PC-9 (cell line): ENCODE measurements around the gene ZNF423. TPM values are rescaled to one million over a fixed set of nuclear protein-coding genes. Genes with fewer than 3 reads are reported as not detected.

Experiments used
- BruUV-seq: library from RNA; stranded (reverse); fragments of 400-500 nt; replicated peaks from 2 replicates; lab custom pipeline; 2021; lab: Mats Ljungman, UMichigan
- CTCF ChIA-PET: fragments of 300-600 bp; sonication (Branson Sonifier 250); formaldehyde crosslinking; loops from one replicate; lab custom pipeline; 2022; ENCODE audit warnings: antibody characterized with exemption; lab: Charles Lee
- POLR2A ChIA-PET: fragments of 300-600 bp; sonication (Branson Sonifier 250); formaldehyde crosslinking; loops from one replicate; lab custom pipeline; 2022; ENCODE audit warnings: antibody characterized with exemption; ENCODE audit not compliant: unreplicated experiment; lab: Charles Lee
- DNase-seq, 2 experiments: peaks; one replicate each; pipeline versions ENCODE4 v3.0.0 to v3.0.0-alpha.2; 2015 to 2022; ENCODE audit warnings: mixed read lengths in 1 of 2
- H2AFZ ChIP-seq: fragments of 200-600 bp; sonication (generic); 2 replicates; pipeline ENCODE4 v1.8.1; 2017; ENCODE audit warnings: antibody characterized with exemption
- H3F3A ChIP-seq: fragments of 200-600 bp; sonication (generic); 2 replicates; pipeline ENCODE4 v1.8.1; 2017; ENCODE audit warnings: antibody characterized with exemption, mild to moderate bottlenecking, low read depth; ENCODE audit not compliant: insufficient read depth
- H3K27ac ChIP-seq: fragments of 200-600 bp; sonication (generic); 2 replicates; pipeline ENCODE4 v1.6.1; 2016; ENCODE audit warnings: mixed run types
- H3K27me3 ChIP-seq: fragments of 200-600 bp; sonication (generic); 2 replicates; pipeline ENCODE4 v1.6.1; 2016; ENCODE audit warnings: low read depth, mixed run types; ENCODE audit not compliant: insufficient read depth
- H3K36me3 ChIP-seq: fragments of 200-600 bp; sonication (generic); 2 replicates; pipeline ENCODE4 v1.6.1; 2016; ENCODE audit warnings: low read depth, mixed run types
- H3K4me1 ChIP-seq: fragments of 200-600 bp; sonication (generic); replicated peaks from 2 replicates; pipeline ENCODE4 v1.6.1; 2016; ENCODE audit warnings: mixed run types; ENCODE audit not compliant: insufficient read depth
- H3K4me2 ChIP-seq: fragments of 200-600 bp; sonication (generic); 2 replicates; pipeline ENCODE4 v1.6.1; 2017; ENCODE audit warnings: mixed run types
- H3K4me3 ChIP-seq: fragments of 200-600 bp; sonication (generic); 2 replicates; pipeline ENCODE4 v1.6.1; 2016; ENCODE audit warnings: mixed run types
- H3K79me2 ChIP-seq: fragments of 200-600 bp; sonication (generic); 2 replicates; pipeline ENCODE4 v1.6.1; 2017; ENCODE audit warnings: low read depth, mixed run types
- H3K9me2 ChIP-seq: fragments of 200-600 bp; sonication (generic); 2 replicates; pipeline ENCODE4 v1.8.1; 2017; ENCODE audit warnings: mild to moderate bottlenecking; ENCODE audit not compliant: insufficient read depth
- H3K9me3 ChIP-seq: fragments of 200-600 bp; sonication (generic); 2 replicates; pipeline ENCODE4 v1.8.1; 2016; ENCODE audit warnings: low read depth; ENCODE audit not compliant: insufficient read depth
- H4K20me1 ChIP-seq: fragments of 200-600 bp; sonication (generic); 2 replicates; pipeline ENCODE4 v1.8.1; 2017; ENCODE audit not compliant: insufficient read depth
- EZH2 ChIP-seq: fragments of 200-600 bp; sonication (generic); IDR thresholded peaks from 2 replicates; pipeline ENCODE4 v1.8.0; 2017; ENCODE audit warnings: antibody characterized with exemption, low read depth
- intact Hi-C: fragments of 100-400 bp; cut with micrococcal nuclease; formaldehyde crosslinking; loops from one replicate; pipeline ENCODE4 v1.10.0; 2022; ENCODE audit not compliant: unreplicated experiment
- total RNA-seq: library from RNA; stranded (reverse); gene quantifications from 2 replicates; pipeline ENCODE4 v1.2.3, GENCODE V29; 2021
- TF ChIP-seq, protein P1 (sequence below): fragments of 200-600 bp; sonication (generic); conservative IDR thresholded peaks from 2 replicates; pipeline ENCODE4 v1.6.1; 2017; ENCODE audit warnings: mixed run types, antibody characterized with exemption, mild to moderate bottlenecking, moderate library complexity

The ZNF423 gene
- total RNA-seq, 1 experiment from 2014 or later: not detected

DNA sequence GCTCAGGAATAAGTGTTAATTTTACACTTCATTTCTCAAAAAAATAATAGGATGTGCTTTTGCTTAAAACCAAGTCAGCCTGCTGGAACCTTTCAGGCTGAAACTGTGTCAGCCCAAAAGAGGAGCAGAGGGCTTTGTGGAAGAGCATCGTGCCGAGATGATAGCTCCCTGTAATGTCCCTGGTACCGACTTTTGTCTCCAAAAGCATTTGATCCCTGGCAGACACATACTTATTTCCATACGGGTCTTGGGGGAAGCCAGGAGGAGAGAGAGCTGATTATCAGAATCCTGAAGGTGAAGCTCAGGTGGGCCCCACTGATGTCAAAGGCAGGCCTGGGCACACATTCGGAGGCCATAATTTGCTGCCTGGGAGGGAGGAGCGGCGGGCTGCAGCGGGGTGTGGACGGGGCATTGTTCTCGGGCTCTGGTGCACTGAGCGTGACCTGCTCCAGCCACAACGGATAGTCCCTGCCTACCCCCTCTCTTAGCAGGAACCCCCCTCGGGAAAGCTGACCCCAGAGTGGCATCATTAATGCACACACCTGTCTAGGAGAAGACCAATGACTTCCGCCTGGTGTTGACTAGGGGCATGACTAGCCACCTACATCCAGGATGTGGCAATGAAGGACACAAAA is 326.4 kb downstream of the ZNF423 start:
- CTCF ChIA-PET: no interaction called here
- POLR2A ChIA-PET: no interaction called here
- BruUV-seq: no TSS peak

DNA sequence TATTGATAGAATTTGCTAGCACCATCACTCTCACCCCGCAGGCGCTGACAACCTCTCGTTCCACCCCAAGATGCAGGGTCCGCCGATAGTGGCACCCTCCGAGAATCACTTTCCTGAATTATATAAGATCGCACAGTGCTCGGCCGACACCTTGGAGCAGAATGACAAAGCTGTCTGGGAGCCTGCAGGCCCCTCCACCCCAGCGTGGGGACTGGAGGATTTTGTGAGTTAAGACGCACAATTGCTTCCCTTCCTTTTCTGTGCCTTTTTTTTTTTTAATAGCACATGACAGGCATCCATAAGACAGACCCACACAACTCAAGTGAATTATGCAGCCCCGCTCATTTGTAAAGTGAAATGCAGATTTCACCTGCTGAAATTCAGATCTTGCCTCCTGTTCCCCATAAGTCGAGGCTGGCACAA is 327.0 kb downstream of the ZNF423 start:
- BruUV-seq: no TSS peak
- TF ChIP-seq EZH2: no peak
- TF ChIP-seq, protein P1, sequence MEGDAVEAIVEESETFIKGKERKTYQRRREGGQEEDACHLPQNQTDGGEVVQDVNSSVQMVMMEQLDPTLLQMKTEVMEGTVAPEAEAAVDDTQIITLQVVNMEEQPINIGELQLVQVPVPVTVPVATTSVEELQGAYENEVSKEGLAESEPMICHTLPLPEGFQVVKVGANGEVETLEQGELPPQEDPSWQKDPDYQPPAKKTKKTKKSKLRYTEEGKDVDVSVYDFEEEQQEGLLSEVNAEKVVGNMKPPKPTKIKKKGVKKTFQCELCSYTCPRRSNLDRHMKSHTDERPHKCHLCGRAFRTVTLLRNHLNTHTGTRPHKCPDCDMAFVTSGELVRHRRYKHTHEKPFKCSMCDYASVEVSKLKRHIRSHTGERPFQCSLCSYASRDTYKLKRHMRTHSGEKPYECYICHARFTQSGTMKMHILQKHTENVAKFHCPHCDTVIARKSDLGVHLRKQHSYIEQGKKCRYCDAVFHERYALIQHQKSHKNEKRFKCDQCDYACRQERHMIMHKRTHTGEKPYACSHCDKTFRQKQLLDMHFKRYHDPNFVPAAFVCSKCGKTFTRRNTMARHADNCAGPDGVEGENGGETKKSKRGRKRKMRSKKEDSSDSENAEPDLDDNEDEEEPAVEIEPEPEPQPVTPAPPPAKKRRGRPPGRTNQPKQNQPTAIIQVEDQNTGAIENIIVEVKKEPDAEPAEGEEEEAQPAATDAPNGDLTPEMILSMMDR: no peak
- H4K20me1 ChIP-seq: no peaks in the 10 kb centered on the region; the same call in 1 of the 2 replicates
- intact Hi-C loops: no loop called here
- no peaks in the 10 kb centered on the region for H3F3A ChIP-seq
- no peaks in the 10 kb centered on the region for H3K9me3 ChIP-seq
- no peaks in the 10 kb centered on the region for H3K4me1 ChIP-seq
- no peak overlapping the region for H2AFZ ChIP-seq
- H3K36me3 ChIP-seq: no peaks in the 10 kb centered on the region
- ChIA-PET CTCF (no interaction called here), POLR2A (no interaction called here)
- no peaks in the 10 kb centered on the region for H3K9me2 ChIP-seq
- no peak overlapping the region for H3K27ac ChIP-seq
- no peak for DNase-seq
- no peak overlapping the region for H3K4me3 ChIP-seq
- H3K79me2 ChIP-seq: no peaks in the 10 kb centered on the region
- H3K4me2 ChIP-seq: no peak overlapping the region
- H3K27me3 ChIP-seq: peaks cover 99% of the 10 kb centered on the region

More for the DNA sequence above, 326.4 kb downstream of the ZNF423 start:
- TF ChIP-seq, protein P1: no peak
- no peak for TF ChIP-seq EZH2
- Histone ChIP-seq H2AFZ (no peak overlapping the region), H3K36me3 (no peaks in the 10 kb centered on the region), H3K27me3 (peaks cover 95% of the 10 kb centered on the region), H3K27ac (no peak overlapping the region), H3K9me2 (no peaks in the 10 kb centered on the region), H3K9me3 (no peaks in the 10 kb centered on the region), H3F3A (no peaks in the 10 kb centered on the region), H3K4me3 (no peak overlapping the region), H3K4me1 (no peaks in the 10 kb centered on the region), H4K20me1 (no peaks in the 10 kb centered on the region; the same call in 1 of the 2 replicates), H3K79me2 (no peaks in the 10 kb centered on the region), H3K4me2 (no peak overlapping the region)
- no peak for DNase-seq
- intact Hi-C loops: no loop called here

DNA sequence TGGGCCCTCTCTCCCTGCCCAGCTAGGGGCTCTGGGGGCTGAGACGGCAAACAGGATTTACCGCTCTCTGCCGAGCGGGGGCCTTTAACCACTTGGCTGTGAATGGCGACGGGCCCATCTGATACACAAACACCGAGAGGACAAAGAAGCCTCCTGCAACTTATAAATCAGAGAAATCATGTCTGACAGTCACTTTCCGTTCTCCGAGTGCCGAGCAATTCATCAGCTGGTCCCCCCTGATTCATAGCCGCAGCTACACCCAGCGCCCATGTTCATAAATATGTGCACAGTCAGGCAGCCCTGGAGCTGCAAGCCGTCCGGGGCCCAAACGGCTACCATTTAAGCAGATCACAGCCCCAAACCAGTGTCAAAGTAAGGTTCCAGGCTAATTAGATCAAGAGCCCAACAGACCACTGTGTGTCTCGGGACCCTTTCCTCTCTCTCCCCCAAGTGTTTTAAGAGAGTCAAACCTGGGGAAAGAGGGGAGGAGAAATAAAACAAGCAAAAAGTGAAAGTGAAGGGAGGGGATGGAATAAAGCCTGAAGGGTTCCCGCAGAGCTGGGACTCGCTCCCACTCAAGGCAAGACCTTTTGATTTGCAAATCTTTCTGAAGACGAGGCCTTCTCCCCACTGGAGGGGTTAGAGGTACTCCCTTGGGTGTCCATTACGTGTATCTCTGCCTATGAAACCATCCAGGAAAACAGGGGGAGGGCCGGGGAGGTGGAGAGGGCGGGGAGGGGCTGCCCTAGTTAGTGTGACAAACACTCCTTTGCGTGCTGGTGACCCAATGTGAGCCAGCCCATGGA is 327.6 kb downstream of the ZNF423 start:
- intact Hi-C loops: no loop called here
- no peaks in the 10 kb centered on the region for H3K4me1 ChIP-seq
- no peak for TF ChIP-seq EZH2
- TF ChIP-seq, protein P1: no peak
- peaks cover 99% of the 10 kb centered on the region for H3K27me3 ChIP-seq
- H2AFZ ChIP-seq: no peak overlapping the region
- no peak overlapping the region for H3K4me2 ChIP-seq
- no peaks in the 10 kb centered on the region for H3K9me2 ChIP-seq
- H3K27ac ChIP-seq: no peak overlapping the region
- H3K9me3 ChIP-seq: no peaks in the 10 kb centered on the region
- no peaks in the 10 kb centered on the region for H3F3A ChIP-seq
- no peak for DNase-seq
- ChIA-PET CTCF (no interaction called here), POLR2A (no interaction called here)
- no peaks in the 10 kb centered on the region; the same call in 1 of the 2 replicates for H4K20me1 ChIP-seq
- no TSS peak for BruUV-seq
- no peak overlapping the region for H3K4me3 ChIP-seq
- H3K36me3 ChIP-seq: no peaks in the 10 kb centered on the region
- H3K79me2 ChIP-seq: no peaks in the 10 kb centered on the region
